HepG2 (cell line): ENCODE measurements around the gene C6orf132.

Experiments
- POLR2AphosphoS5 ChIP-seq: IDR thresholded peaks from 2 replicates; pipeline ENCODE4 v1.6.1; 2012; ENCODE audit warnings: low read depth, low read length
- TP53 ChIP-seq: sonication (generic); formaldehyde crosslinking; conservative IDR thresholded peaks from 2 replicates; pipeline ENCODE4 v1.4.0; 2020; ENCODE audit warnings: missing genetic modification reagents

GRCh38 chr6:42079941-42080464 lies 62.4 kb downstream of the C6orf132 start:
- TF ChIP-seq TP53 (CRISPR knock-in tag), result no peak
- no peak for TF ChIP-seq POLR2AphosphoS5
